IMR-90 (cell line): ENCODE measurements around the gene RAB38. TPM values are rescaled to one million over a fixed set of nuclear protein-coding genes. Genes with fewer than 3 reads are reported as not detected.

Experiments
- ATAC-seq: fragments of 200-7000 bp; cut with Tn5 transposase; 2 replicates; pipeline ENCODE4 v1.9.1; 2020; ENCODE audit warnings: low read depth, mild to moderate bottlenecking, moderate library complexity
- Bru-seq: library from RNA; stranded (reverse); fragments of 400-500 nt; gene quantifications from one replicate; lab custom pipeline; 2021; lab: Mats Ljungman, UMichigan
- BruChase-seq, 2 experiments: library from RNA; stranded (reverse); fragments of 400-500 nt; gene quantifications; one replicate each; lab custom pipeline; 2021; lab: Mats Ljungman, UMichigan
- BruUV-seq: library from RNA; stranded (reverse); fragments of 400-500 nt; replicated peaks from 2 replicates; lab custom pipeline; 2021; lab: Mats Ljungman, UMichigan
- CTCF ChIA-PET: fragments of 300-600 bp; formaldehyde crosslinking; extraction: SDS; loops from one replicate; lab custom pipeline; 2021; ENCODE audit warnings: antibody characterized with exemption; lab: Yijun Ruan, JAX
- POLR2A ChIA-PET: fragments of 300-600 bp; sonication (Branson Sonifier 250); formaldehyde crosslinking; loops from one replicate; lab custom pipeline; 2022; ENCODE audit warnings: antibody characterized with exemption; ENCODE audit not compliant: unreplicated experiment; lab: Charles Lee
- DNase-seq: peaks from one replicate; pipeline ENCODE4 v3.0.0; 2013
- H2AFZ ChIP-seq: replicated peaks from 2 replicates; pipeline ENCODE3; 2013; ENCODE audit warnings: low read length, mild to moderate bottlenecking; ENCODE audit not compliant: poor library complexity
- H2AK5ac ChIP-seq: 2 replicates; pipeline ENCODE4 v1.6.1; 2013; ENCODE audit warnings: low read depth, low read length, inconsistent platforms
- H2AK9ac ChIP-seq: replicated peaks from 2 replicates; pipeline ENCODE3; 2013; ENCODE audit warnings: mild to moderate bottlenecking, low read depth, low read length, moderate library complexity; ENCODE audit not compliant: poor library complexity
- H2BK120ac ChIP-seq: 2 replicates; pipeline ENCODE4 v1.6.1; 2013; ENCODE audit warnings: low read depth, low read length, inconsistent platforms
- H2BK15ac ChIP-seq: 3 replicates; pipeline ENCODE4 v1.6.1; 2013; ENCODE audit warnings: low read depth, low read length, inconsistent platforms
- H2BK20ac ChIP-seq: 2 replicates; pipeline ENCODE4 v1.6.1; 2013; ENCODE audit warnings: low read depth, mild to moderate bottlenecking, inconsistent platforms, low read length, moderate library complexity
- H2BK5ac ChIP-seq: 2 replicates; pipeline ENCODE4 v1.6.1; 2013; ENCODE audit warnings: mild to moderate bottlenecking, low read depth, low read length, inconsistent platforms; ENCODE audit not compliant: poor library complexity, severe bottlenecking
- H3K14ac ChIP-seq: replicated peaks from 2 replicates; pipeline ENCODE4 v1.6.1; 2013; ENCODE audit warnings: low read depth, low read length, inconsistent platforms
- H3K18ac ChIP-seq: 2 replicates; pipeline ENCODE4 v1.6.1; 2013; ENCODE audit warnings: low read depth, low read length, control low read depth
- H3K23ac ChIP-seq: 2 replicates; pipeline ENCODE4 v1.6.1; 2013; ENCODE audit warnings: low read depth, low read length, inconsistent platforms
- H3K27ac ChIP-seq: 2 replicates; pipeline ENCODE4 v1.5.1; 2013; ENCODE audit warnings: mild to moderate bottlenecking, control low read depth, low read length; ENCODE audit not compliant: insufficient read depth
- H3K27me3 ChIP-seq: 2 replicates; pipeline ENCODE4 v1.6.1; 2013; ENCODE audit warnings: low read length; ENCODE audit not compliant: control insufficient read depth, insufficient read depth
- H3K36me3 ChIP-seq: 2 replicates; pipeline ENCODE4 v1.6.1; 2013; ENCODE audit warnings: low read length, mixed read lengths; ENCODE audit not compliant: control insufficient read depth, insufficient read depth
- H3K4ac ChIP-seq: 2 replicates; pipeline ENCODE4 v1.6.1; 2013; ENCODE audit warnings: low read depth, low read length, inconsistent platforms
- H3K4me1 ChIP-seq: 2 replicates; pipeline ENCODE4 v1.6.1; 2013; ENCODE audit warnings: low read length, mixed read lengths; ENCODE audit not compliant: control insufficient read depth, insufficient read depth
- H3K4me2 ChIP-seq: 2 replicates; pipeline ENCODE4 v1.6.1; 2013; ENCODE audit warnings: low read depth, mild to moderate bottlenecking, control low read depth, low read length, moderate library complexity
- H3K4me3 ChIP-seq: 2 replicates; pipeline ENCODE4 v1.5.1; 2013; ENCODE audit warnings: low read depth, mild to moderate bottlenecking, control low read depth, low read length, moderate library complexity; ENCODE audit not compliant: insufficient read depth
- H3K56ac ChIP-seq: 2 replicates; pipeline ENCODE4 v1.6.1; 2013; ENCODE audit warnings: low read length, inconsistent platforms; ENCODE audit not compliant: insufficient read depth; ENCODE audit errors: extremely low read depth
- H3K79me1 ChIP-seq, 2 experiments: 2 replicates each; pipeline ENCODE4 v1.6.1; 2013; ENCODE audit warnings: low read length in 2 of 2, inconsistent platforms in 1 of 2, low read depth in 1 of 2
- H3K9ac ChIP-seq: 2 replicates; pipeline ENCODE4 v1.6.1; 2013; ENCODE audit warnings: low read depth, low read length, control low read depth
- H3K9me1 ChIP-seq: 2 replicates; pipeline ENCODE4 v1.6.1; 2013; ENCODE audit warnings: low read length, inconsistent platforms; ENCODE audit not compliant: insufficient read depth
- H3K9me3 ChIP-seq: 2 replicates; pipeline ENCODE4 v1.6.1; 2013; ENCODE audit warnings: low read length; ENCODE audit not compliant: control insufficient read depth, insufficient read depth
- H4K20me1 ChIP-seq: 2 replicates; pipeline ENCODE4 v1.6.1; 2013; ENCODE audit warnings: low read length, inconsistent platforms; ENCODE audit not compliant: insufficient read depth
- H4K5ac ChIP-seq: 2 replicates; pipeline ENCODE4 v1.6.1; 2013; ENCODE audit warnings: mild to moderate bottlenecking, low read depth, low read length, control low read depth
- H4K8ac ChIP-seq, 2 experiments: 2 replicates each; pipeline ENCODE4 v1.6.1; 2013; ENCODE audit warnings: low read depth in 2 of 2, low read length in 2 of 2, control low read depth in 1 of 2, inconsistent platforms in 1 of 2
- H4K91ac ChIP-seq: 2 replicates; pipeline ENCODE4 v1.6.1; 2013; ENCODE audit warnings: low read depth, low read length, inconsistent platforms; ENCODE audit not compliant: insufficient read depth
- BHLHE40 ChIP-seq: fragments of 150-350 bp; IDR thresholded peaks from 2 replicates; pipeline ENCODE4 v1.6.1; 2016; ENCODE audit warnings: mild to moderate bottlenecking, low read depth, low read length
- CEBPB ChIP-seq: IDR thresholded peaks from 2 replicates; pipeline ENCODE4 v1.6.1; 2012; ENCODE audit warnings: low read depth, low read length, improper control_type of control experiment
- MAZ ChIP-seq: IDR thresholded peaks from 2 replicates; pipeline ENCODE4 v1.6.1; 2012; ENCODE audit warnings: low read depth, mild to moderate bottlenecking, low read length, improper control_type of control experiment, moderate library complexity, borderline replicate concordance
- POLR2A ChIP-seq: IDR thresholded peaks from 2 replicates; pipeline ENCODE4 v1.6.1; 2012; ENCODE audit warnings: mild to moderate bottlenecking, low read depth, low read length
- RCOR1 ChIP-seq: IDR thresholded peaks from 2 replicates; pipeline ENCODE4 v1.6.1; 2012; ENCODE audit warnings: mild to moderate bottlenecking, low read length, improper control_type of control experiment; ENCODE audit not compliant: insufficient replicate concordance
- WGBS, 2 experiments: methylation state at CpG; one replicate each; pipeline versions ENCODE4 v1.1.5 to v1.1.7; 2013; ENCODE audit warnings: missing lambda C conversion rate in 2 of 2; ENCODE audit not compliant: insufficient read length in 1 of 2; ENCODE audit errors: extremely low coverage in 2 of 2; 5-methylcytosine and 5-hydroxymethylcytosine counted together
- dilution Hi-C: fragments of 300-500 bp; cut with HindIII; formaldehyde crosslinking; loops from one replicate; pipeline ENCODE4 v1.14.3; 2018; ENCODE audit warnings: low sequenced_read_pairs; ENCODE audit not compliant: unreplicated experiment
- in situ Hi-C: fragments of 300-500 bp; cut with MboI; formaldehyde crosslinking; loops from 3 replicates; pipeline ENCODE4 v1.14.3; 2019; ENCODE audit warnings: low sequenced_read_pairs, inconsistent platforms, mixed read lengths
- intact Hi-C: fragments of 100-400 bp; cut with micrococcal nuclease; formaldehyde crosslinking; loops from 2 replicates; pipeline ENCODE4 v1.10.0; 2022
- long read RNA-seq: library from polyadenylated mRNA; unstranded; transcript quantifications from one replicate; pipeline ENCODE4 v2.0.0, GENCODE V29; 2021; ENCODE audit not compliant: unreplicated experiment
- polyA plus RNA-seq, 3 experiments: library from polyadenylated mRNA; depleted of rRNA; stranded (reverse); fragments of >200 nt; gene quantifications; 2 replicates each; pipeline ENCODE4 v1.2.3, GENCODE V29; 2012; ENCODE audit warnings: low replicate concordance in 1 of 3
- total RNA-seq: library from RNA; depleted of rRNA; stranded (reverse); fragments of >200 nt; gene quantifications from 2 replicates; pipeline ENCODE4 v1.2.3, GENCODE V29; 2012; rRNA removed
- TF ChIP-seq, protein P1 (sequence below): fragments of 150-350 bp; IDR thresholded peaks from 2 replicates; pipeline ENCODE4 v1.6.1; 2017; ENCODE audit warnings: mild to moderate bottlenecking, antibody characterized with exemption, low read length, low read depth

RAB38 gene
- total RNA-seq (6.4 and 6.5 TPM in 2 replicates), polyA plus RNA-seq (2012; rRNA removed) (4.1 and 5.0 TPM in 2 replicates), Bru-seq, nascent RNA (percentile 36 among the genes with signal in this experiment), BruChase-seq, experiment 1, labeled RNA remaining after a 6-hour chase (percentile 28 among the genes with signal in this experiment), BruChase-seq, experiment 2, labeled RNA remaining after a 2-hour chase (percentile 36 among the genes with signal in this experiment)
- 1.9 and 2.0 TPM in 2 replicates for polyA plus RNA-seq (2012; cell fraction: cytosol; rRNA removed)
- polyA plus RNA-seq (2012; cell fraction: nucleus; rRNA removed; ENCODE audit: low replicate concordance) = 0.77 and 1.9 TPM in 2 replicates
- long read RNA-seq, partial matches to known transcripts = 0 of 3 reads
- long read RNA-seq, other reads (novel, unspliced or antisense) = 0 of 3 reads

DNA sequence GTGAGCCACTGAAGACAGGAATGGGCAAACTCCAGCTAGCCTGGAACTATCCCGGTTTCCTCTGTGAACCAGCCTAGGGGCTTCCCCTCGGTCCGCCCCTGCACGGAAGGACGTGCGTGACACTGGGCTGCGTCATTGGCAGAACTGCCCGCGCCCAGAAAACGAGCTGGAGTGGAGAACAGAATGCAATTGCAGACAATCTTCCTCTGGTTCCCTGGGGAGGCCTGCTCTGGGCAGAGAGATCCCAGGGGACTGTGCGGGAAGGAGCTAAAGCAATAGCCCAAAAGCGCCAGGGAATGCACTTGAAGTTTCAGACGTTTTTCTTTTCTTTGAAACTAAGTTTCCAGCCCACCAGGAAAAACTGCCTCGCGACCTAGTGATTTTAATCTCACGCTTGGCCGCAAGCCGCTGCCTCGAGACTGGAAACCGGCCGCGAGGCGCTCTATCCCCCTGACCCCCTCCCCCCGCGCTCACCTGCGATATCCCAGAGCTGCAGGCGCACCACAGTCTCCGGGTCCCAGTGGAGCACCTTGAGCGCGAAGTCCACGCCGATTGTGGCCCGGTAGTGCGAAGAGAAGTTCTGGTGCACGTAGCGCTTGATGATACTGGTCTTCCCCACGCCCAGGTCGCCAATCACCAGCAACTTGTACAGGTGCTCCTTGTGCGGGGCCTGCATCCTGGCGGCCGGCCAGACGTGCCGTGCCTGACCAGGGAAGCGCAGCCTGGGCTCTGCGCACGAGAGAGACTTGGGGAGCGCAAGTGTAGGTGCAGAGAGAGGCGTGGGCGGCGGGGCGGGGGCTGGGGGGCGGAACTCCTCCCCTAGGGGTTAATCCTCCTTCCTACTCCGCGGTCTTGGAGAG, at the start of gene RAB38:
Gene RAB38 (minus strand): TSS at position 735 of the 860 bp plus-strand sequence. CDS start 59 bp downstream, at position 676.
- ATAC-seq = peak; percentile 85
- H3K9ac ChIP-seq = peak within 1 kb of the TSS; percentile 47
- TF ChIP-seq, protein P1, sequence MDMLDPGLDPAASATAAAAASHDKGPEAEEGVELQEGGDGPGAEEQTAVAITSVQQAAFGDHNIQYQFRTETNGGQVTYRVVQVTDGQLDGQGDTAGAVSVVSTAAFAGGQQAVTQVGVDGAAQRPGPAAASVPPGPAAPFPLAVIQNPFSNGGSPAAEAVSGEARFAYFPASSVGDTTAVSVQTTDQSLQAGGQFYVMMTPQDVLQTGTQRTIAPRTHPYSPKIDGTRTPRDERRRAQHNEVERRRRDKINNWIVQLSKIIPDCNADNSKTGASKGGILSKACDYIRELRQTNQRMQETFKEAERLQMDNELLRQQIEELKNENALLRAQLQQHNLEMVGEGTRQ = no peak
- TF ChIP-seq RCOR1 (no peak), POLR2A (peak; percentile 66; the same call in 1 of the 2 replicates), BHLHE40 (no peak), MAZ (no peak), CEBPB (peak; percentile 22; the same call in 1 of the 2 replicates)
- peak within 1 kb of the TSS; percentile 94 for H2AFZ ChIP-seq
- intact Hi-C loops (loop anchor here (5.0 kb wide), 1 partner anchor 367 kb away; no protein-coding TSS in a partner anchor), dilution Hi-C loops (no loop called here), in situ Hi-C loops (no loop called here)
- WGBS, 2 experiments = 8% methylated on average over 5 of the region's 54 CpGs; no CpG with 5 or more reads in 1 of the 2 experiments
- peak within 1 kb of the TSS; percentile 28 to 64; a peak in 3 of 4 replicates for H4K8ac ChIP-seq
- 0 out of 2 replicates have a peak, but pooled peaks cover 4% of the 10 kb centered on the region for H3K9me1 ChIP-seq
- no peaks in the 10 kb centered on the region for H3K79me1 ChIP-seq
- no peak within 1 kb of the TSS for H2BK15ac ChIP-seq
- CTCF ChIA-PET = interaction anchor here (1.1 kb wide), 1 partner anchor 7 kb away, joined by 3 read pairs; no protein-coding TSS in a partner anchor
- no peaks in the 10 kb centered on the region; the same call in none of the 2 replicates for H3K27me3 ChIP-seq
- H2AK5ac ChIP-seq = no peak within 1 kb of the TSS
- DNase-seq = peak; percentile 86
- BruUV-seq = no TSS peak
- peaks cover 2% of the 10 kb centered on the region; the same call in 1 of the 2 replicates for H3K4me1 ChIP-seq
- peak within 1 kb of the TSS; percentile 46 for H3K4me3 ChIP-seq
- H4K91ac ChIP-seq = no peak within 1 kb of the TSS
- H3K4me2 ChIP-seq = peak within 1 kb of the TSS; percentile 95
- peak within 1 kb of the TSS; percentile 47; the same call in 1 of the 2 replicates for H3K56ac ChIP-seq
- H2BK5ac ChIP-seq = no peak within 1 kb of the TSS
- no peak within 1 kb of the TSS for H3K27ac ChIP-seq
- H2BK20ac ChIP-seq = no peak within 1 kb of the TSS
- no peak within 1 kb of the TSS for H4K5ac ChIP-seq
- H3K23ac ChIP-seq = no peak within 1 kb of the TSS; the same call in 1 of the 2 replicates
- no peaks in the 10 kb centered on the region for H3K9me3 ChIP-seq
- POLR2A ChIA-PET = interaction anchor here (0.7 kb wide), 1 partner anchor 158 kb away, joined by 18 read pairs; no protein-coding TSS in a partner anchor
- no peaks in the 10 kb centered on the region for H4K20me1 ChIP-seq
- no peaks in the 10 kb centered on the region for H3K36me3 ChIP-seq
- H2BK120ac ChIP-seq = peak within 1 kb of the TSS; percentile 13
- peak within 1 kb of the TSS; percentile 18 for H2AK9ac ChIP-seq
- no peak within 1 kb of the TSS for H3K18ac ChIP-seq
- peak within 1 kb of the TSS; percentile 25; the same call in 1 of the 2 replicates for H3K4ac ChIP-seq
- peak within 1 kb of the TSS; percentile 35 for H3K14ac ChIP-seq
